HepG2 (cell line): Measurements from ENCODE around the gene CTNNA3. TPM values are rescaled to one million over a fixed set of nuclear protein-coding genes. Genes with fewer than 3 reads are reported as not detected.

Experiments used
- ATAC-seq: fragments of 200-7000 bp; cut with Tn5 transposase; 3 replicates; pipeline ENCODE4 v1.9.1; 2020; ENCODE audit warnings: mild to moderate bottlenecking, moderate library complexity
- BruUV-seq: library from RNA; stranded (reverse); fragments of 400-500 nt; replicated peaks from 2 replicates; lab custom pipeline; 2021; lab: Mats Ljungman, UMichigan
- CTCF ChIA-PET: fragments of 300-600 bp; formaldehyde crosslinking; extraction: SDS; loops from one replicate; lab custom pipeline; 2021; ENCODE audit warnings: low total read pairs, inconsistent platforms, low intra/inter-chr PET ratio; lab: Yijun Ruan, JAX
- POLR2A ChIA-PET: fragments of 350-600 bp; sonication (Branson Sonifier 250); formaldehyde crosslinking; loops from one replicate; lab custom pipeline; 2020; ENCODE audit warnings: antibody characterized with exemption, inconsistent platforms; lab: Yijun Ruan, JAX
- DNase-seq: peaks from one replicate; pipeline ENCODE4 v3.0.0-alpha.2; 2015; ENCODE audit warnings: low spot score
- FAIRE-seq: peaks from 3 replicates; lab custom pipeline; 2011; peaks lifted over from hg19 to GRCh38; lab: Jason Lieb, UNC
- H2AFZ ChIP-seq: one replicate; pipeline ENCODE4 v1.6.1; 2011; ENCODE audit warnings: low read length, inconsistent platforms
- H3K27ac ChIP-seq: fragments of 300-600 bp; 3 replicates; pipeline ENCODE4 v1.8.0; 2011; ENCODE audit warnings: mixed run types, mild to moderate bottlenecking, mixed read lengths, low read length, inconsistent platforms; ENCODE audit not compliant: insufficient read depth; ENCODE audit errors: extremely low read length
- H3K27me3 ChIP-seq, 2 experiments: fragments of 200-600 bp in 1 of 2; 2 replicates in 1 of 2; 3 replicates in 1 of 2; pipeline versions ENCODE4 v1.6.0 to v1.8.0; 2011; ENCODE audit warnings: low read length in 2 of 2, mild to moderate bottlenecking in 2 of 2, moderate library complexity in 2 of 2, inconsistent platforms in 1 of 2; ENCODE audit not compliant: insufficient read depth in 2 of 2, control insufficient read depth in 1 of 2
- H3K36me3 ChIP-seq, 2 experiments: fragments of 200-600 bp in 1 of 2; replicated peaks in 1 of 2; 2 replicates in 1 of 2; 3 replicates in 1 of 2; pipeline versions ENCODE4 v1.5.1 to v1.8.0; 2011; ENCODE audit warnings: low read length in 2 of 2, inconsistent platforms in 1 of 2; ENCODE audit not compliant: insufficient read depth in 2 of 2, control insufficient read depth in 1 of 2
- H3K4me1 ChIP-seq: 2 replicates; pipeline ENCODE4 v1.5.1; 2012; ENCODE audit warnings: low read length, inconsistent platforms; ENCODE audit not compliant: insufficient read depth
- H3K4me2 ChIP-seq: 2 replicates; pipeline ENCODE4 v1.6.0; 2011; ENCODE audit warnings: low read depth, low read length, inconsistent platforms
- H3K4me3 ChIP-seq, 3 experiments: fragments of 200-600 bp in 1 of 3; sonication (generic), shearing (Covaris generic) in 1 of 3; replicated peaks in 1 of 3; 2 replicates each; pipeline ENCODE4 v1.5.1; 2011 to 2016; ENCODE audit warnings: low read length in 3 of 3, inconsistent platforms in 2 of 3, low read depth in 2 of 3, mild to moderate bottlenecking in 2 of 3, control low read depth in 1 of 3, mixed read lengths in 1 of 3; ENCODE audit not compliant: insufficient read depth in 1 of 3
- H3K79me2 ChIP-seq: one replicate; pipeline ENCODE4 v1.6.1; 2011; ENCODE audit warnings: low read length, inconsistent platforms; ENCODE audit not compliant: insufficient read depth
- H3K9ac ChIP-seq: 2 replicates; pipeline ENCODE4 v1.6.0; 2011; ENCODE audit warnings: mild to moderate bottlenecking, low read depth, low read length, inconsistent platforms; ENCODE audit not compliant: insufficient read depth
- H3K9me3 ChIP-seq: 2 replicates; pipeline ENCODE4 v1.5.1; 2012; ENCODE audit warnings: mild to moderate bottlenecking, low read length
- H4K20me1 ChIP-seq: 2 replicates; pipeline ENCODE4 v1.6.0; 2011; ENCODE audit warnings: inconsistent platforms, mild to moderate bottlenecking, low read length, moderate library complexity; ENCODE audit not compliant: insufficient read depth
- EHMT2 ChIP-seq: fragments of 200-600 bp; sonication (generic); IDR thresholded peaks from 2 replicates; pipeline ENCODE4 v1.7.0; 2017; ENCODE audit warnings: antibody characterized with exemption, low read depth, low read length, borderline replicate concordance
- HMG20A ChIP-seq: IDR thresholded peaks from 2 replicates; pipeline ENCODE4 v1.6.1; 2016; ENCODE audit warnings: borderline replicate concordance
- SKI ChIP-seq: fragments of 450-650 bp; IDR thresholded peaks from one replicate; pipeline ENCODE4 v1.6.1; 2018; ENCODE audit warnings: mild to moderate bottlenecking; ENCODE audit not compliant: partially characterized antibody
- SNAPC2 ChIP-seq: sonication (generic); formaldehyde crosslinking; IDR thresholded peaks from 2 replicates; pipeline ENCODE4 v1.8.1; 2022; ENCODE audit warnings: mild to moderate bottlenecking, missing genetic modification reagents
- TEAD3 ChIP-seq: optimal IDR thresholded peaks from 2 replicates; pipeline ENCODE3; 2016; ENCODE audit warnings: borderline replicate concordance
- ZFP36L1 ChIP-seq: sonication (generic); formaldehyde crosslinking; IDR thresholded peaks from 2 replicates; pipeline ENCODE4 v1.8.0; 2022; ENCODE audit warnings: mild to moderate bottlenecking, missing genetic modification reagents, moderate library complexity
- ZNF749 ChIP-seq: sonication (generic); formaldehyde crosslinking; IDR thresholded peaks from 2 replicates; pipeline ENCODE4 v1.8.0; 2022; ENCODE audit warnings: mild to moderate bottlenecking, missing genetic modification reagents, moderate library complexity, borderline replicate concordance
- in situ Hi-C: cut with HindIII; loops from 2 replicates; pipeline ENCODE4 v1.10.0; 2017; ENCODE audit warnings: low pct_unique_long_range_greater_than_20kb; ENCODE audit not compliant: extremely low pct_ligation_motif_present
- intact Hi-C: fragments of 100-400 bp; cut with micrococcal nuclease; formaldehyde crosslinking; loops from one replicate; pipeline ENCODE4 v1.10.0; 2022; ENCODE audit not compliant: unreplicated experiment
- polyA plus RNA-seq, 8 experiments: library from polyadenylated mRNA; depleted of rRNA in 3 of 8; stranded (reverse) in 7 of 8; unstranded in 1 of 8; fragments of >200 nt; fragmentation: Illumina TruSeq in 4 of 8; extraction: Trizol in 4 of 8; gene quantifications; 2 replicates each; pipeline versions ENCODE4 v1.2.1 to v1.2.3, GENCODE V29; 2011 to 2016; ENCODE audit warnings: low read depth in 4 of 8, missing spikeins in 1 of 8, mixed read lengths in 1 of 8; ENCODE audit not compliant: insufficient read depth in 1 of 8
- total RNA-seq, 5 experiments: library from RNA; depleted of rRNA; stranded (reverse); fragments of >200 nt; fragmentation: Illumina TruSeq; extraction: Trizol; gene quantifications; 2 replicates each; pipeline ENCODE4 v1.2.3, GENCODE V29; 2016; ENCODE audit warnings: low read depth in 1 of 5
- TF ChIP-seq, protein P1 (sequence below): sonication (generic); formaldehyde crosslinking; IDR thresholded peaks from 2 replicates; pipeline ENCODE4 v1.4.0; 2020; ENCODE audit warnings: missing genetic modification reagents
- TF ChIP-seq, protein P2 (sequence below): sonication (generic); formaldehyde crosslinking; IDR thresholded peaks from 2 replicates; pipeline ENCODE4 v1.5.0; 2020; ENCODE audit warnings: missing genetic modification reagents
- TF ChIP-seq, protein P3 (sequence below): sonication (generic); formaldehyde crosslinking; IDR thresholded peaks from 2 replicates; pipeline ENCODE4 v1.9.0; 2022; ENCODE audit warnings: low read depth, missing genetic modification reagents

CTNNA3 gene
- total and polyA plus RNA-seq, 2 of the 13 experiments (the other 11 are each of a cell fraction or from before 2014, with no cell fraction given): not detected

DNA sequence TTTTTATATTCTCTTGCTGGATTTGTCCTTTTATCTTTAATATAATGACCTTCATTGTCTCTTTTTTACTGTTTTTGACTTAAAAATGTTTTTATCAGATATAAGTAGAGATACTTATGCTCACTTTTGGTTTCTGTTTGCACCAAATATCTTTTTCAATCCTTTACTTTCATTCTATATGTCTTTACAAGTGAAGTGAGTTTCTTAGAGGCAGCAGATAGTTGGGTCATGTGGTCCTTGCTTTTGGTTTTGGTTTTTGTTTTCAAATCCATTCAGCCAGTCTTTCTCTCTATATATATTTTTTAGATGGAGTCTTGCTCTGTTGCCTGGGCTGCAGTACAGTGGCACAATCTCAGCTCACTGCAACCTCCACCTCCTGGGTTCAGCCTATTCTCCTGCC is 1702.5 kb downstream of the CTNNA3 start:
- H3K4me3 ChIP-seq: no peak overlapping the region
- H3K79me2 ChIP-seq: no peaks in the 10 kb centered on the region
- intact Hi-C loops: no loop called here
- FAIRE-seq: no peak
- H2AFZ ChIP-seq: no peak overlapping the region
- H3K4me2 ChIP-seq: no peak overlapping the region
- no peaks in the 10 kb centered on the region for H3K27me3 ChIP-seq
- H3K9ac ChIP-seq: no peak overlapping the region
- H3K9me3 ChIP-seq: peaks cover 57% of the 10 kb centered on the region
- CTCF ChIA-PET: no interaction called here
- POLR2A ChIA-PET: no interaction called here
- ATAC-seq: no peak
- BruUV-seq: no TSS peak
- no peak overlapping the region for H3K27ac ChIP-seq
- H3K4me1 ChIP-seq: no peaks in the 10 kb centered on the region
- in situ Hi-C loops: no loop called here
- TF ChIP-seq ZFP36L1 (CRISPR knock-in tag) (no peak), HMG20A (CRISPR knock-in tag) (no peak), ZNF749 (CRISPR knock-in tag) (no peak), TEAD3 (CRISPR knock-in tag) (no peak), EHMT2 (no peak), SNAPC2 (CRISPR knock-in tag) (no peak), SKI (no peak)
- TF ChIP-seq, protein P1, sequence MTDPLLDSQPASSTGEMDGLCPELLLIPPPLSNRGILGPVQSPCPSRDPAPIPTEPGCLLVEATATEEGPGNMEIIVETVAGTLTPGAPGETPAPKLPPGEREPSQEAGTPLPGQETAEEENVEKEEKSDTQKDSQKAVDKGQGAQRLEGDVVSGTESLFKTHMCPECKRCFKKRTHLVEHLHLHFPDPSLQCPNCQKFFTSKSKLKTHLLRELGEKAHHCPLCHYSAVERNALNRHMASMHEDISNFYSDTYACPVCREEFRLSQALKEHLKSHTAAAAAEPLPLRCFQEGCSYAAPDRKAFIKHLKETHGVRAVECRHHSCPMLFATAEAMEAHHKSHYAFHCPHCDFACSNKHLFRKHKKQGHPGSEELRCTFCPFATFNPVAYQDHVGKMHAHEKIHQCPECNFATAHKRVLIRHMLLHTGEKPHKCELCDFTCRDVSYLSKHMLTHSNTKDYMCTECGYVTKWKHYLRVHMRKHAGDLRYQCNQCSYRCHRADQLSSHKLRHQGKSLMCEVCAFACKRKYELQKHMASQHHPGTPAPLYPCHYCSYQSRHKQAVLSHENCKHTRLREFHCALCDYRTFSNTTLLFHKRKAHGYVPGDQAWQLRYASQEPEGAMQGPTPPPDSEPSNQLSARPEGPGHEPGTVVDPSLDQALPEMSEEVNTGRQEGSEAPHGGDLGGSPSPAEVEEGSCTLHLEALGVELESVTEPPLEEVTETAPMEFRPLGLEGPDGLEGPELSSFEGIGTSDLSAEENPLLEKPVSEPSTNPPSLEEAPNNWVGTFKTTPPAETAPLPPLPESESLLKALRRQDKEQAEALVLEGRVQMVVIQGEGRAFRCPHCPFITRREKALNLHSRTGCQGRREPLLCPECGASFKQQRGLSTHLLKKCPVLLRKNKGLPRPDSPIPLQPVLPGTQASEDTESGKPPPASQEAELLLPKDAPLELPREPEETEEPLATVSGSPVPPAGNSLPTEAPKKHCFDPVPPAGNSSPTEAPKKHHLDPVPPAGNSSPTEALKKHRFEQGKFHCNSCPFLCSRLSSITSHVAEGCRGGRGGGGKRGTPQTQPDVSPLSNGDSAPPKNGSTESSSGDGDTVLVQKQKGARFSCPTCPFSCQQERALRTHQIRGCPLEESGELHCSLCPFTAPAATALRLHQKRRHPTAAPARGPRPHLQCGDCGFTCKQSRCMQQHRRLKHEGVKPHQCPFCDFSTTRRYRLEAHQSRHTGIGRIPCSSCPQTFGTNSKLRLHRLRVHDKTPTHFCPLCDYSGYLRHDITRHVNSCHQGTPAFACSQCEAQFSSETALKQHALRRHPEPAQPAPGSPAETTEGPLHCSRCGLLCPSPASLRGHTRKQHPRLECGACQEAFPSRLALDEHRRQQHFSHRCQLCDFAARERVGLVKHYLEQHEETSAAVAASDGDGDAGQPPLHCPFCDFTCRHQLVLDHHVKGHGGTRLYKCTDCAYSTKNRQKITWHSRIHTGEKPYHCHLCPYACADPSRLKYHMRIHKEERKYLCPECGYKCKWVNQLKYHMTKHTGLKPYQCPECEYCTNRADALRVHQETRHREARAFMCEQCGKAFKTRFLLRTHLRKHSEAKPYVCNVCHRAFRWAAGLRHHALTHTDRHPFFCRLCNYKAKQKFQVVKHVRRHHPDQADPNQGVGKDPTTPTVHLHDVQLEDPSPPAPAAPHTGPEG (CRISPR knock-in tag): no peak
- TF ChIP-seq, protein P2, sequence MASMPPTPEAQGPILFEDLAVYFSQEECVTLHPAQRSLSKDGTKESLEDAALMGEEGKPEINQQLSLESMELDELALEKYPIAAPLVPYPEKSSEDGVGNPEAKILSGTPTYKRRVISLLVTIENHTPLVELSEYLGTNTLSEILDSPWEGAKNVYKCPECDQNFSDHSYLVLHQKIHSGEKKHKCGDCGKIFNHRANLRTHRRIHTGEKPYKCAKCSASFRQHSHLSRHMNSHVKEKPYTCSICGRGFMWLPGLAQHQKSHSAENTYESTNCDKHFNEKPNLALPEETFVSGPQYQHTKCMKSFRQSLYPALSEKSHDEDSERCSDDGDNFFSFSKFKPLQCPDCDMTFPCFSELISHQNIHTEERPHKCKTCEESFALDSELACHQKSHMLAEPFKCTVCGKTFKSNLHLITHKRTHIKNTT (CRISPR knock-in tag): no peak
- TF ChIP-seq, protein P3, sequence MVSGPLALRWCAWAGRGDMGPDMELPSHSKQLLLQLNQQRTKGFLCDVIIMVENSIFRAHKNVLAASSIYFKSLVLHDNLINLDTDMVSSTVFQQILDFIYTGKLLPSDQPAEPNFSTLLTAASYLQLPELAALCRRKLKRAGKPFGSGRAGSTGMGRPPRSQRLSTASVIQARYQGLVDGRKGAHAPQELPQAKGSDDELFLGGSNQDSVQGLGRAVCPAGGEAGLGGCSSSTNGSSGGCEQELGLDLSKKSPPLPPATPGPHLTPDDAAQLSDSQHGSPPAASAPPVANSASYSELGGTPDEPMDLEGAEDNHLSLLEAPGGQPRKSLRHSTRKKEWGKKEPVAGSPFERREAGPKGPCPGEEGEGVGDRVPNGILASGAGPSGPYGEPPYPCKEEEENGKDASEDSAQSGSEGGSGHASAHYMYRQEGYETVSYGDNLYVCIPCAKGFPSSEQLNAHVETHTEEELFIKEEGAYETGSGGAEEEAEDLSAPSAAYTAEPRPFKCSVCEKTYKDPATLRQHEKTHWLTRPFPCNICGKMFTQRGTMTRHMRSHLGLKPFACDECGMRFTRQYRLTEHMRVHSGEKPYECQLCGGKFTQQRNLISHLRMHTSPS (CRISPR knock-in tag): no peak
- TF ChIP-seq, all 625 proteins: peak for 0
- no peak for DNase-seq
- H4K20me1 ChIP-seq: no peaks in the 10 kb centered on the region
- no peaks in the 10 kb centered on the region for H3K36me3 ChIP-seq
